ENCODE results near the gene ZNF423.
A peak's percentile ranks its signal among the peaks of the same experiment; 100 is the strongest.
"Not testable (repeated sequence)": the region's sequence is repeated elsewhere in the genome, so short reads cannot be mapped to it uniquely, and the experiment has no call there.

The ZNF423 gene

DNA sequence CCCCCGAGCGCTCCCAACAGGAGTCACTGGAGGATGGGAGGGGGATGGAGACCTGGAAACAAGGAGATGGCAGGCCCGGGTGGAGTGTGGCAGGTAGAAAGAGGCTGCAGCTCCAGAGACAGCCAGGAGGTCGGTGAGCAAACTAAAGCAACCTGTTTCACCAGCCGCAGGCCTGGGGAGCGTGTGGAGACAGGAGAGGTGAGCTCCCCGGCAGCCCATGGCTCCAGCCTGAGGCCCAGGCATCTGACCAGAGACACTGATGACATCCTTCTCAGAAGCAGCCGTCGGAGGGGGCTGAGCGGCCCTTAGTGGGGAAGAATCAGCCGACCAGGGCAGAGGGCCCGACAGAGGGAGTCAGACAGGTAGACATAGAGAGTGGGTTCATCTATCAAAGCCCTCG is 165.1 kb downstream of the ZNF423 start:
- no peak for DNase-seq

- DNase-seq = no peak
These were observed 167.7 kb downstream of the ZNF423 start for GRCh38 chr16:49688036-49688697.

- DNase-seq = no peak
These were observed 168.4 kb downstream of the ZNF423 start for GRCh38 chr16:49687476-49688002.

GRCh38 chr16:49684696-49685095 is 171.2 kb downstream of the ZNF423 start:
- no peak for DNase-seq

DNA sequence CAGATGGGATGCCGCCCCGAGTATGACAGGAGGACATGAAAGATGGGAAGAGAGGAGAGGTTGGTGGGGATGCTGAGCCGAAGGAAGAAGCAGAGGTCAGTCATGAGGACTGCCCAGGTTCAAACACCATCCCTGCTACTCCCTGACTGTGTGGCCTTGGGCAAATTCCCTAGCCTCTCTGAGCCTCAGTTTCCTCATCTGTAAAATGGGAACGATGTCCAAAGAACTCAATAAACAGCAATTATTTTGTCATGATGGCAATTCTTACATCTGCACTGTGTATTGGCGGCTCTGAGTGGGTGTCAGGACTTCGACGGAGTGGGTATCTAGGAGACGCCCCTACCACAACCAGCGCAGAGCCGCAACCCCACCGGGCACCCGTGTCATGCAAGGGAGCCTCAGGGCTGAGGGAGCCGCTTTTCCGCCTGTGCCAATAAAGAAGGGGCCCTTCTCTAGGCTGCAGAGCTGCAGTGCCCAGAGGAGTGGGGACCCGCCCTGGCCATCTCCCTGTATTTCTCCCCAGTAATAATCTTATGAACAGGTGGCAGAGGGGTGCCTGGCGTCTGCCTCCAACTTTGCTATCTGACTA is 173.2 kb downstream of the ZNF423 start:
- no peak for DNase-seq

GRCh38 chr16:49681217-49681883 is 174.6 kb downstream of the ZNF423 start:
- DNase-seq = no peak

- no peak for DNase-seq
These were observed 176.8 kb downstream of the ZNF423 start for GRCh38 chr16:49679095-49679494.

- DNase-seq = not testable (repeated sequence)
These were observed 178.3 kb downstream of the ZNF423 start for GRCh38 chr16:49677661-49678060.

GRCh38 chr16:49675413-49675812 is 180.5 kb downstream of the ZNF423 start:
- DNase-seq = peak; percentile 56

DNA sequence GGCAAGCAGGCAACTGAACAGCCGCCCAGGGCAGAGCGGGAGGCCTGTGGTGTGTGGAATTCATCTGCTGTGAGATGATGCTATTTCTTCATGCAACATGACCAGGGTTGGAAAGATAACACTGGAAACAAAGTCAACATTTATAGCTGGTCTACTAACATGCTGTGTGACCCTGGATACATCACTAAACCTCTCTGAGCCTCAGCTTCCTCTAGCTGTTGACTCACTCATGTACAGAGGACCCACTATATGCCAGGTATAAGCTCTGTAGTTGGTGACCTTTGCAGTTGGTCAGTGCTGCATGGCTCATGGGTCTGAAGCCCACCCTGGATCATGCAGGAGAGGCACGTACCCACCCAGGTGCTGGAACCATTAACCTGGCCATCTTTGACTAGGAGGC is 180.9 kb downstream of the ZNF423 start:
- no peak for DNase-seq

GRCh38 chr16:49674351-49674851 is 181.5 kb downstream of the ZNF423 start:
- DNase-seq = peak; percentile 76

GRCh38 chr16:49673442-49673841 is 182.5 kb downstream of the ZNF423 start:
- peak; percentile 48 for DNase-seq

GRCh38 chr16:49672753-49673152 is 183.2 kb downstream of the ZNF423 start:
- DNase-seq = no peak

GRCh38 chr16:49671333-49671732 is 184.6 kb downstream of the ZNF423 start:
- DNase-seq = no peak

GRCh38 chr16:49670627-49671026 is 185.3 kb downstream of the ZNF423 start:
- DNase-seq = no peak

- DNase-seq = peak; percentile 65
These were observed 190.3 kb downstream of the ZNF423 start for GRCh38 chr16:49665482-49666230.

- DNase-seq = peak; percentile 63
These were observed 191.4 kb downstream of the ZNF423 start for GRCh38 chr16:49664221-49665215.

DNA sequence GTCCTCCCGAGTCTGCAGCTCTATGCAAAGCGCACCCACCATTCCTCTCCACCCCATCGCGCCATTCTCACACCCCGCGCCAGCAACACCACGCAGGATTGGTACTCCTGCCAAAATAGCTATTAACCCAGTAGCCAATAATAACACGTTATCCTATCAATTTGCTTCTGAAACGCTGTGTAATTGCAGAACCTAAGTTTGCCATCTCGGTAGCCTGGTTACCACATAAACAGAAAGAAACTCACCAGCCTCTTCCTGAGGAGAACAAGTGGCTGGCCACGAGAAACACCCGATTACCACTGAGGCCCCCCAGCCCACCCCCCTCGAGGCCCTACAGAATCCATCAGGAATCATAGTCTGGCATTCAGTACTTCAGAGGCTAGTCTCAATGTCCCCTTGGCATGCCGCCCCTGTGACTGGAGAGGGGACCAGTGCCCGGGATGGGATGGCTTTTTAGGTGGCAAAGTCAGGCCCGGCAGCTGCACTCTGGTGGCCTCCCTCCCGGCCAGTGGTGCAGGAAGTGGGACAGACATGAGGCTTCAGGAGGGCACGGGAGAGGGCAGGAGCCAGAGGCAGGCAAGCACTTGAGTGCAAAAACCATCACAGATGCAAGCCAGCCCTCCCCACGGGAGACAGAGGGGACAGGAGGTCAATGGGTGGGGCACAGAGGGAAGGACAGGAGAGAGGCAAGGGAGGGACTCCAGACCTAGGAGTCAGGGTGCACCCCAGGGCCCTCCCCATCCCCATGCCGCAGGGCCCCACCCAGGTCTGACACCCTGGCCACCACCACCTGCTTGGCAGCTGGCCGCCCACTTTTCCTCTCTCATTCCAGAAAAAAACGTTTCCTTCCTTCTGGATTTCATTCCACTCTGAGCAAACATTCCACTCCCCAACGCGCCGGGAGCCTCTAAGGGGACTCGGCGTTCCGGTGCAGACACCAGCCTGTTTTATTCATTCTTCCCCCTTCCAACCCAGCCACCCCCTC is 192.5 kb downstream of the ZNF423 start:
- DNase-seq = peak; percentile 59

DNA sequence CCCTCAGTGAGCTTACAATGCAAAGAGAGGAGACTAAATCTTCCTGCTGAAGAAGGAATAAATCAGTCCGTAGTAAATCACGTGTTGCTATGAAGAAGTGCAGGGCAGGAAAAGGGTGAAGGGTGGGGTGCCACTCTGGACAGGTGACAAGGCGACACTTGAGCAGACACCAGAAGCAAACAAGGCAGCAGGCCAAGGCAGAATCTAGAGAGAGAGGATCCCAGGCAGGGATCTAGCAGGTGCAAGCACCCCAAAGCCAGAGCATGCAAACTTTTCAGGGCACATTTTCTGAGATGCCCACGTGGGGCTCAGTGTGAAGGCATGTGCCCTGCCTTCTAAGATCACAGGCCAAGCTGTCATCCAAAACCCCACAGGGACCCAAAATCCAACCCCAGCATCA is 193.3 kb downstream of the ZNF423 start:
- no peak for DNase-seq

- DNase-seq = peak; percentile 36
These were observed 194.3 kb downstream of the ZNF423 start for GRCh38 chr16:49661465-49662187.
